Astrocyte of the hippocampus (primary cell): Measurements from ENCODE around the gene DMAC2.
"Not testable (repeated sequence)": the region's sequence is repeated elsewhere in the genome, so short reads cannot be mapped to it uniquely, and the experiment has no call there.

Experiments
- DNase-seq: peaks from one replicate; pipeline ENCODE4 v3.0.0; 2011; ENCODE audit warnings: low read depth, low spot score

Gene DMAC2

DNA sequence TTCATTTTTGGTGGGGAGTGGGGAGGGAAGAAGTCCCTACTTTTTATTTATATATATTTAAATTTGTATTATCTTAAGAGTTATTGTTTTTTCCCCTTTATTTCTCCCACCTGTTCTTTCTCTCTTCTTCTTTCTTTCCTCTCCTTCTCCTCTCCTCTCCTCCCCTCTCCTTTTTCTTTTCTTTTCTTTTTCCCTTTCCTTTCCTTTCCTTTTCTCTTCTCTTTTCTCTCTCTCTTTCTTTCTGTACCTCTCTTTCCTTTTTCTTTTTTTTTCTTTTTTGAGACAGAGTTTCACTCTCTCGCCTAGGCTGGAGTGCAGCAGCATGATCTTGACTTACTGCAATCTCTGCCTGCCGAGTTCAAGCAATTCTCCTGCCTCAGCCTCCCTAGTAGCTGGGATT, 40.2 kb downstream of the DMAC2 start:
- DNase-seq, result no peak

DNA sequence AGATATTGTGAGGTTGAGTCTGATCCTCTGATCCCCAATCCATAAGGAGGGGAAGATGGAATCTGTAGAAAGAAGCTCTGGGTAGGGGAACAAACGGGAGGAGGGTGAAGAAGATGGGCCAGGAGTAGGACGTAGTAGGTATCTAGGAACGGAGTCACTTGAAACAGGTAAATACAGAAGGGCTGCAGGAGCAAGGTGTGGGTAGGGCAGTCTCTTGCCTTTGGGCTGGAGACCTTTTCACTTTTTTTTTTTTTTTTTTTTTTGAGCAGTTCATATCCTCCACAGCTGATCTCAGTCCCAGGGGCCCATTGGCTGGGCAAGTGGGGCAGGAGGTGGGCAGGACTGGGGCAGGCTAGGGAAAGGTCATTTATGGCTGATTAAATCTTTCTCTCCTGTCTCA, 40.6 kb downstream of the DMAC2 start:
- DNase-seq, result no peak

DNA sequence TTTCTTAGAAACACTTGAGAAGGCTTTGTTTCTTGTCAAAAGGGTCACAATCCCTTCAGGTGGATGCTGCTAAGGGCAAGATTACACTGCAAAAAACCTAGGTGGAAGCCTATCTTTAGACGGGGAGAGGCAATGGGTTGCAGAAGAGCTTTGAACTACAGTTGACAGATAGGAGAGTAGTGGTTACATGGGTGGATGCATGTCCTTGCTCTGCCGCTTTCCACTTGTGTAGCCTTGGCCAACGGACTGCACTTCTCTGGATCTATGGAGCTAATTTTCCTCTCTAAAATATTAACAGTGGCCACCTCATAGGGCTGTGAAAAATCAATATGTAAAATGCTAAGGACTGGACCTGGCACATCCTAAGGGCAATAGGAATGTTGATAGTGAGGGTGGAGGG, 41.1 kb downstream of the DMAC2 start:
- DNase-seq, result no peak

DNA sequence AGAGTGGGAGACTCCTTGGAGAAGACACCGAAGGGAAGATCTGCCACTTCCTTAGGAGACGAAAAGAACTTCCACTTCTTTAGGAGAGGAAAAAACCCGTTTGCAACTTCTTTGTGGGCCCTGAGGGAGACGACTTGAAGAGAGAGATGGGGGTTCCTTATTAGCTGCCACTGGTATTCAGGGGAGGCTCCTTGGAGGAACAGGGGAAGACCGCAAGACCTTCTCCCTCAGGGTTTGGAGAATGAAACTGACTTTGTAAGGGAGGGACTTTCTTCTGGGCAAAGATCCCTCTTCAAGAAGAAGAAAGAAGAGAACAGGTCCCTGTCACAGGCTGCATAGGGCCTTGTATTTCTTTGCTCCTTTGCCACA, 41.7 kb downstream of the DMAC2 start:
- DNase-seq, result no peak

DNA sequence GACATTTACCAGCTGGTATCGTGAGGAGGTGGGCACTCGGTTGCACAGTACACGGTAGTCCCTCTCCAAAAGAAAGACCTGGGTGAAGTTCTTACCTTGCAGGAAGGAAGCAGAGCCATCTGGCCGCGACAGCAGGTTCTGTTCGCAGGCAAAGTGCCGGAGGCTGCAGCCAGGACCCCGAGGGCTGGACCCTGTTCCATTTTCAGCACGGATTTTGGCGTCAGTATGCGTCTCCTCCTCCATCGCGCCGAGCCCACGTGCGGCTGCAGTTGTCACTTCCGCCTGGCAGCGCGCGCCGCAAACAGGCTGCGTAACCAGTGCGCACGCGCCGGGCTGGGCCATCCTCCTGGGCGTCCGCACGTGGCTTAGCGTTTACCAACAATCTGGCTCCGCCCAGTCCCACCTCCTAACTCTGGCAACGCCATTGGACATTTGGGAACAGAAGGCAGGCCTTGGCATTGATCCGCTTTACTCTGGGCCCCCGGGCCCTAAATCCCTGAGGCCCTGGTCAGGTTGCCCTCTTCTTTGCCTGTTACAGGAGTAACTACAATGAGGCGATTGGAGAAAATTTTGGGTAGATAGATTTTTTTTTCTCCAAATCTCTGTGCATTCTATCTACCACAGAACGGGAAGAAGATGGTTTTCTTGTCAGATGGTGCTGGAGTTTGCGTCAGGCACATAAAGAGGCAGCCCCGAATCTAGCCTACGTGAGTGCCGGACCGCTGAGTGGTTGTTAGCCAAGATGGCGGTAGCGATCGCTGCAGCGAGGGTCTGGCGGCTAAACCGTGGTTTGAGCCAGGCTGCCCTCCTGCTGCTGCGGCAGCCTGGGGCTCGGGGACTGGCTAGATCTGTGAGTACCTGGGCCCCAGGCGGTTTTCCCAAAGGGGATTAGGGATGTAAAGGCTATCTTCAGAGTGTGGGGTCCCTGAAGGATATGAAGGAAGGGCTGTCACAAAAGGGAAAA, 42.3 kb downstream of the DMAC2 start, which contains the start of the genes BCKDHA and EXOSC5:
Gene BCKDHA, plus strand, starts transcription at position 733 of the 964 bp plus-strand sequence. Its CDS starts 10 bp downstream, at position 743.
Gene EXOSC5, minus strand, starts transcription at position 274 of the 964 bp plus-strand sequence. Its CDS starts 31 bp downstream, at position 243.
- peak; percentile 100 for DNase-seq

DNA sequence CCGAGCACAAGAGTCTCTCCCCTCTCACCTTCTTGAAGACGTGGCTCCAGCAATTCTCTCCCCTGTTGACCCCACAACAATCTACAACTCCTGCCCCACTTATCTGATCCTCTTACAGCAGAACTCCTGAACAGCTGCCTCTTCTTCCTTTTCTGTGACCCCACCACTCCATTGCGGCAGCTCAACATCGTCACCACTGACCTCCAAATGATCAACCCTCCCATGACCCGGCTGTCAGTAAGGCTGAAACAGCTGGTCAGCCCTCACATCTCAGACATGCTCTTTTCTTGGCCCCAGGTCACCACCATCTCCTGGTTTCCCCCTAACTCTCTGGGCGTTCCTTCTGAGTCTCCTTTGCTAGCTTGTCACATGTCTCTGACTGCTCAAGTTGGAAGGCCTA, 44.4 kb downstream of the DMAC2 start:
- no peak for DNase-seq

DNA sequence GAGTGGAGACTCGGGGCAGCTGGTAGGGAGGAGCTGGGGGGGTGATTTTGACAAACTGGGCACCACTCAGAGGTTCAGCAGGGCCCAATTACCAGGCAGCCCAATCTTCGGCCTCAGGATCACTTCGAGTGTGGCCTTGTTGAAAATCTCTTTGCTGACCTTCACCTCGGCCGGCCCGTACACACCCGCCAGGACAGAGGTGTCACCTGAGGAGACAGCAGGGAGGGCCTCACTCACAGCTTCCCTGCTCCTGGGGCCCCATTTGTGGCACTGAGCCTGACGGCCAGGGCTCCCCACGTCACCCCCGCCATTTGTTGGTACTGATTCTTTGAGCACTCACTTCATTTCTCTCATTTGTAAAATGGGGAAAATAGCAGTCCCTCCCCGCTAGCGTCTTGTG, 46.9 kb downstream of the DMAC2 start:
- DNase-seq, result no peak

DNA sequence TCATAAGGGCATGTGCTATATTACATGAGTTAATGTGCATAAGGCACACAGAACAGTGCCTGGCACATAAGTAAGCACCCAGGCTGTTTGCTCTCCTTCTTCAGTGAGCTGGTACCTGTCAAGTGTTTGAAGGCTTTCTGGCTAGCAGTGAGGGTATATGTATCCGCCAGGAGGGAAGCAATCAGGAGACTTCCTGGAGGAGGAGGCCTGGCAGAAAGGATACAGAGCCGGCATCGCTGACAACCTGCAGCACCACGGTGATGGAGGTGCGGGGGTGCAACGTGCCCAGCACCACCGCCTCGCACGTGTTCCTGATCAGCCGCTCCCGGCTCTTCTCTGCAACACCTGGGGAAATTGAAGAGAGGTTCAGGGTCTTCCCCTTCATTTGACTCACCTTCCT, 48.1 kb downstream of the DMAC2 start:
- no peak for DNase-seq

DNA sequence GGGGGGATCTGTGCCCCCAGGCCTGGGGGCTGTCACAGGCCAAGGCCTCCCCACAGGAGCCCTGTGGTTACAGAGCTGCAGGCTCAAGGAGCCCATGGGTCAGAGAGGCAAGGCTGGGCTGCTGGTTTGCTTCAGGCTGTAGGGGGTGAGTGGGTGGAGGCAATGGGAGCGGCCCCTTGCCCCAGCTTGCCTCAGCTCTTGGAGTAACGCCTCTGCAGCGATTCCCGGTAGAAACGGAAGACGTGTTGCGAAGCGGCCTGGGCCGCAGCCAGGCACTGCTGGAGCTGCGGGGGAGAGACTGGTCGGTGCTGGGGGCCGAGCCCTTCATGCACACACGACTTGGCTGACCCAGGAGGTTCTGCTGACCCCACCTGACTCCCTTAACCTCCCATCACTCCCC, 53.3 kb downstream of the DMAC2 start:
- no peak for DNase-seq

DNA sequence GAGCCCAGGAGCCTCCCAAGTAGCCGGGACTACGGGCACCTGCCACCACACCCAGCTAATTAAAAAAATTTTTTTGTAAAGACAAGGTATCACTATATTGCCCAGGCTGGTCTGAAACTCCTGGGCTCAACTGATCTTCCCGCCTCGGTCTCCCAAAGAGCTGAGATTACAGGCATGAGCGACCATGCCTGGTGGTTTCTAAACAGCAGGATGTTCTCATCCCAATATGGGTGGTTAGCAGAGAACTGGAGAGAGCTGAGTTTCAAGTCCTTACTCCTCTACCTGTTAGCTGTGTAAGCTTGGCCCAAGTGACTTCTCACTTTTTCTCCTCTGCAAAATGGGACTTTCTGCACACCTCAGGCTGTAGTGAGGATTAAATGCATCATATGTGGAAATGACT, 55.4 kb downstream of the DMAC2 start:
- DNase-seq, result no peak

DNA sequence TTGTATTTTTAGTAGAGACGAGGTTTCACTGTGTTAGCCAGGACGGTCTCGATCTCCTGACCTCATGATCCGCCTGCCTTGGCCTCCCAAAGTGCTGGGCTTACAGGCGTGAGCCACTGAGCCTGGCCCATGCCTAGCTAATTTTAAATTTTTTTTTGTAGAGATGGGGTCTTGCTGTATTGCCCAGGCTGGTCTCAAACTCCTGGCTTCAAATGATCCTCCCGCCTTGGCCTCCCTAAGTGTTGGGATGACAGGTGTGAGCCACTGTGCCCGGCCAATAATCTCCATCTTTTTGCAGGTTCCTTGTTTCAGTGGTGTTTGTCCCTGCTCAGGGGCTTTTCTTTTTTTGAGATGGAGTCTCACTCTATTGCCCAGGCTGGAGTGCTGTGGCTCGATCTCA, 58.2 kb downstream of the DMAC2 start:
- not testable (repeated sequence) for DNase-seq
